ENCODE results near the gene PRKN. TPM values are rescaled to one million over a fixed set of nuclear protein-coding genes. Genes with fewer than 3 reads are reported as not detected.

The PRKN gene
- total and polyA plus RNA-seq, 3 experiments from 2014 or later: 0.22 to 1.0 (median 0.55) TPM

- CTCF ChIA-PET: no interaction called here
- DNase-seq: no peak
- Histone ChIP-seq H3K27me3 (ENCODE audit: insufficient read depth, low read length, poor library complexity, severe bottlenecking) (no peaks in the 10 kb centered on the region), H3K9me3 (ENCODE audit: low read length) (no peaks in the 10 kb centered on the region), H3K36me3 (ENCODE audit: insufficient read depth, low read length) (no peaks in the 10 kb centered on the region), H3K4me3 (ENCODE audit: low read length) (no peak overlapping the region), H3K27ac (ENCODE audit: low read depth, low read length) (no peak overlapping the region), H3K4me1 (ENCODE audit: insufficient read depth, low read length) (no peaks in the 10 kb centered on the region)
- Mint-ChIP-seq H3K27ac (no peak overlapping the region), H3K9me3 (peaks cover 0 to 3% (median 0%) of the 10 kb centered on the region in 5 donors), H3K36me3 (no peaks in the 10 kb centered on the region), H3K4me1 (no peaks in the 10 kb centered on the region), H3K27me3 (peaks cover 0 to 20% of the 10 kb centered on the region in 2 donors), H3K4me3 (no peak overlapping the region)
- POLR2A ChIA-PET: no interaction called here
Observed at GRCh38 chr6:161300823-161301222, 1426.7 kb downstream of the PRKN start.

GRCh38 chr6:161299726-161300125, 1427.8 kb downstream of the PRKN start:
- no peaks in the 10 kb centered on the region for H3K27me3 ChIP-seq (ENCODE audit: insufficient read depth, low read length, poor library complexity, severe bottlenecking)
- no peaks in the 10 kb centered on the region for H3K4me1 ChIP-seq (ENCODE audit: insufficient read depth, low read length)
- H3K4me3 ChIP-seq (ENCODE audit: low read length): no peak overlapping the region
- H3K27ac ChIP-seq (ENCODE audit: low read depth, low read length): no peak overlapping the region
- CTCF ChIA-PET: no interaction called here
- H3K27me3 Mint-ChIP-seq: peaks cover 0 to 19% of the 10 kb centered on the region in 2 donors
- DNase-seq: no peak
- no peaks in the 10 kb centered on the region for H3K9me3 ChIP-seq (ENCODE audit: low read length)
- no peaks in the 10 kb centered on the region for H3K36me3 Mint-ChIP-seq
- H3K36me3 ChIP-seq (ENCODE audit: insufficient read depth, low read length): no peaks in the 10 kb centered on the region
- POLR2A ChIA-PET: no interaction called here
- no peak overlapping the region for H3K4me3 Mint-ChIP-seq
- peaks cover 0 to 3% (median 0%) of the 10 kb centered on the region in 5 donors for H3K9me3 Mint-ChIP-seq
- H3K27ac Mint-ChIP-seq: no peak overlapping the region
- H3K4me1 Mint-ChIP-seq: no peaks in the 10 kb centered on the region

Other genes starting within 250 kb of the PRKN start
- gene PACRG, start 208 bp upstream of the PRKN start, total RNA-seq: not detected
- gene PACRG, start 208 bp upstream of the PRKN start, polyA plus RNA-seq: not detected